ENCODE results near the gene CCDC74B.
"Not testable (repeated sequence)": the region's sequence is repeated elsewhere in the genome, so short reads cannot be mapped to it uniquely, and the experiment has no call there.

GRCh38 chr2:130141645-130142370 is 3.1 kb downstream of the CCDC74B start:
- TF ChIP-seq ZNF70 (CRISPR knock-in tag; IDR thresholded peaks at IDR 0.05); ZNF8 (CRISPR knock-in tag; IDR thresholded peaks at IDR 0.05); ZFP3 (CRISPR knock-in tag; IDR thresholded peaks at IDR 0.05); GLIS3 (CRISPR knock-in tag; IDR thresholded peaks at IDR 0.05); TOX (CRISPR knock-in tag; IDR thresholded peaks at IDR 0.05; ENCODE audit: borderline replicate concordance); ARNTL (CRISPR knock-in tag; IDR thresholded peaks at IDR 0.05; ENCODE audit: borderline replicate concordance, low read depth): not testable (repeated sequence)

All from SK-N-SH treated with all-trans-retinoic acid at 6 μM for 48 hours (cell line).